ENCODE results near the gene HNRNPM.

DNA sequence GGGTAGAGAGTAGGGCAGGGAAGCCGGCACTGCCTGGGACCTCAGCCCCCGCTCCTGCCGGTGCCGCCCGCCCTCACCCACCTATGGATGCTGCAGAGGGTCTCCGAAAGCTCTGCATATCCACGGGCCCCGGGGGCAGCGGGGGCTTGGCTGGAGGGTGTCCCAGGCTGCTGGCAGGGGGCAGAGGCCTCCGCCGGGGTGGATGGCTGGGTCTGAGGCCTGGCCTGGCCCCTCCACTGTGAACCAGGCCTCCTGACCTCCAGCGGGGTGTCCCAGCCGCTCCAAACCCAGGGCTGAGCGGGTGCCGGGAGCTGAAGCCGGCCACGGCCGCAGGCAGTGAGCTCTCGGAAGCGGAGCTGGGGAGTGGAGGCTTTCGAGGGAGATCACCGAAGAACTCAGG lies 53.5 kb downstream of the HNRNPM start:
- no peak for TF ChIP-seq POLR2A (IDR thresholded peaks at IDR 0.05; ENCODE audit: borderline replicate concordance, extremely low read depth, insufficient read depth, insufficient read length)
- TF ChIP-seq CEBPB (IDR thresholded peaks at IDR 0.05; ENCODE audit: low read depth): no peak

All from HCT116 (cell line).